Calu3 (cell line): ENCODE results near the gene SLC6A2. TPM values are rescaled to one million over a fixed set of nuclear protein-coding genes. Genes with fewer than 3 reads are reported as not detected.

Experiments
- BruUV-seq: library from RNA; stranded (reverse); fragments of 400-500 nt; replicated peaks from 2 replicates; lab custom pipeline; 2021; lab: Mats Ljungman, UMichigan
- CTCF ChIA-PET: fragments of 300-600 bp; sonication (Branson Sonifier 250); formaldehyde crosslinking; loops from one replicate; lab custom pipeline; 2022; ENCODE audit warnings: antibody characterized with exemption; lab: Charles Lee
- DNase-seq: peaks from one replicate; pipeline ENCODE4 v3.0.0; 2022
- H3K27ac Mint-ChIP-seq: one replicate; pipeline ENCODE4 v1.8.0; 2022; ENCODE audit warnings: mixed read lengths; ENCODE audit not compliant: unreplicated experiment
- H3K27me3 Mint-ChIP-seq: one replicate; pipeline ENCODE4 v1.8.0; 2022; ENCODE audit warnings: mixed read lengths; ENCODE audit not compliant: unreplicated experiment
- H3K36me3 Mint-ChIP-seq: one replicate; pipeline ENCODE4 v1.8.0; 2022; ENCODE audit warnings: mild to moderate bottlenecking, moderate library complexity, mixed read lengths; ENCODE audit not compliant: insufficient read depth, unreplicated experiment
- H3K4me1 Mint-ChIP-seq: one replicate; pipeline ENCODE4 v1.8.0; 2022; ENCODE audit warnings: mild to moderate bottlenecking, low read depth, mixed read lengths; ENCODE audit not compliant: unreplicated experiment
- H3K4me3 Mint-ChIP-seq: one replicate; pipeline ENCODE4 v1.8.0; 2022; ENCODE audit warnings: mild to moderate bottlenecking, low read depth, moderate library complexity, mixed read lengths; ENCODE audit not compliant: unreplicated experiment
- H3K9me3 Mint-ChIP-seq: one replicate; pipeline ENCODE4 v1.8.0; 2022; ENCODE audit warnings: low read depth, mixed read lengths; ENCODE audit not compliant: unreplicated experiment
- CTCF ChIP-seq: fragments of 200-600 bp; IDR thresholded peaks from one replicate; pipeline ENCODE4 v1.8.0; 2022; ENCODE audit warnings: antibody characterized with exemption; ENCODE audit not compliant: unreplicated experiment
- intact Hi-C: fragments of 100-400 bp; cut with micrococcal nuclease; formaldehyde crosslinking; loops from one replicate; pipeline ENCODE4 v1.10.0; 2022; ENCODE audit not compliant: unreplicated experiment
- total RNA-seq: library from RNA; stranded (reverse); gene quantifications from 2 replicates; pipeline ENCODE4 v1.2.3, GENCODE V29; 2022

The SLC6A2 gene
- total RNA-seq, 1 experiment from 2014 or later: not detected

DNA sequence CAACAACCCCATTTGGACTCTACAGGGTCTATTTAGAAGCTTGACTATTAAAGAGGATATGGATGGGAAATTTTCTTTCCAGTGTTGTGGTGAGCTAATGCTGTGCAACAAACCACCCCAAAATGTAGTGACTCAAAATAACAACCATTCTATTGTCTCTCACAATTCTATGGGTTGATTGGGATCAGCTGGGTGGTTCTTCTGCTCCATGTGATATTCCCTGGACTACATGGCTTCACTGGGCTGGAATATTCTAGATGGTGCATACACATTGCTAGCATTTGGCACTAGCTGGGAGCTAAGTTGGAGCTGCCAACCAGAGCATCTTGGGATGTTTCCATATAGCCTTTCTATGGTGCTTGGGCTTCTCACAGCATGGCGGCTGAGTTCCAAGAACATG lies 30.2 kb downstream of the SLC6A2 start:
- Mint-ChIP-seq H3K9me3 (no peaks in the 10 kb centered on the region), H3K27me3 (peaks cover 70% of the 10 kb centered on the region), H3K4me3 (no peak overlapping the region), H3K4me1 (no peaks in the 10 kb centered on the region), H3K27ac (no peak overlapping the region), H3K36me3 (no peaks in the 10 kb centered on the region)
- intact Hi-C loops: no loop called here
- BruUV-seq: no TSS peak
- DNase-seq: no peak
- CTCF ChIA-PET: no interaction called here
- no peak for TF ChIP-seq CTCF

DNA sequence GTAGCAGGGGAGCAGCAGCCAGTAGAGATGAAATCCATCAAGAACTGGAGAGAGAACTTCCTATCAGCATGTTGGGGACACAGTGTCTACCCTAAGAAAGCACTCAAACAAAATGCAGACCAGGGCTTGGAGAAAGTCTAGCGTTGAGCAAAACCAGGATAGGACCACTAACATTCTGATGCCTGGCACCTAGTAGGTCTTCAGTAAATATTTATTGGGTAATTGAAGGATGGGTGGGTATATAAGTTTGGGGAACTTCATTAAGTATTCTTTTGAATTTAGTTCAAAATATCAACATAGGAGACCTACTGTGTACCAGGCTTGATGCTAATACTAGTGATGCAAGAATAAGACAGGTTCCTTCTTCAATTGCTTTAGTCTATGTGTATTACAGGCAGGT lies 30.9 kb downstream of the SLC6A2 start:
- intact Hi-C loops: no loop called here
- Mint-ChIP-seq H3K9me3 (no peaks in the 10 kb centered on the region), H3K27me3 (peaks cover 69% of the 10 kb centered on the region), H3K27ac (no peak overlapping the region), H3K4me1 (no peaks in the 10 kb centered on the region), H3K4me3 (no peak overlapping the region), H3K36me3 (no peaks in the 10 kb centered on the region)
- DNase-seq: no peak
- BruUV-seq: no TSS peak
- TF ChIP-seq CTCF: no peak
- CTCF ChIA-PET: no interaction called here

GRCh38 chr16:55687802-55688201 lies 32.0 kb downstream of the SLC6A2 start:
- CTCF ChIA-PET: interaction anchor here (0.5 kb wide), 1 partner anchor 1230 kb away, joined by 6 read pairs; no protein-coding TSS in a partner anchor
- intact Hi-C loops: no loop called here
- BruUV-seq: no TSS peak
- DNase-seq: no peak
- Mint-ChIP-seq H3K4me3 (no peak overlapping the region), H3K27ac (no peak overlapping the region), H3K36me3 (no peaks in the 10 kb centered on the region), H3K4me1 (no peaks in the 10 kb centered on the region), H3K27me3 (peaks cover 69% of the 10 kb centered on the region), H3K9me3 (no peaks in the 10 kb centered on the region)
- no peak for TF ChIP-seq CTCF

GRCh38 chr16:55690841-55691240 lies 35.1 kb downstream of the SLC6A2 start:
- no peak overlapping the region for H3K4me3 Mint-ChIP-seq
- peaks cover 84% of the 10 kb centered on the region for H3K27me3 Mint-ChIP-seq
- no peak for TF ChIP-seq CTCF
- intact Hi-C loops: no loop called here
- H3K9me3 Mint-ChIP-seq: no peaks in the 10 kb centered on the region
- no peak overlapping the region for H3K27ac Mint-ChIP-seq
- H3K4me1 Mint-ChIP-seq: no peaks in the 10 kb centered on the region
- no peak for DNase-seq
- H3K36me3 Mint-ChIP-seq: no peaks in the 10 kb centered on the region
- no TSS peak for BruUV-seq
- CTCF ChIA-PET: no interaction called here
